Thyroid gland (tissue), 4 donors: Measurements from ENCODE around the gene AP3D1. TPM values are rescaled to one million over a fixed set of nuclear protein-coding genes. Genes with fewer than 3 reads are reported as not detected.

Experiments
- DNase-seq, 2 donors: peaks; one replicate each; pipeline ENCODE4 v3.0.0-alpha.2; 2019
- H3K27ac ChIP-seq, 3 donors: fragments of 200-600 bp; sonication (generic); 1 replicate in 2 of 3; 2 replicates in 1 of 3; pipeline ENCODE4 v1.5.1; 2016 to 2019; ENCODE audit warnings: mild to moderate bottlenecking in 1 of 3, moderate library complexity in 1 of 3
- H3K27me3 ChIP-seq: fragments of 200-600 bp; sonication (generic); one replicate; pipeline ENCODE4 v1.5.1; 2019
- H3K36me3 ChIP-seq, 2 donors: fragments of 200-600 bp; sonication (generic); one replicate each; pipeline ENCODE4 v1.5.1; 2016 to 2019
- H3K4me1 ChIP-seq, 2 donors: fragments of 200-600 bp; sonication (generic); one replicate each; pipeline ENCODE4 v1.5.1; 2017 to 2019
- H3K4me3 ChIP-seq, 3 donors: fragments of 200-600 bp; sonication (generic); replicated peaks in 1 of 3; 1 replicate in 2 of 3; 2 replicates in 1 of 3; pipeline ENCODE4 v1.5.1; 2016; ENCODE audit warnings: mild to moderate bottlenecking in 1 of 3
- H3K9me3 ChIP-seq: fragments of 200-600 bp; sonication (generic); one replicate; pipeline ENCODE4 v1.5.1; 2017
- POLR2A ChIP-seq, 2 donors: fragments of 450-650 bp; IDR thresholded peaks; one replicate each; pipeline ENCODE4 v1.6.1; 2017; ENCODE audit warnings: antibody characterized with exemption in 2 of 2, mild to moderate bottlenecking in 2 of 2, moderate library complexity in 1 of 2
- WGBS, 2 donors: methylation state at CpG; one replicate each; pipeline ENCODE4 v1.1.5; 2017; 5-methylcytosine and 5-hydroxymethylcytosine counted together
- intact Hi-C: fragments of 100-400 bp; cut with DNase I; formaldehyde crosslinking; loops from one replicate; pipeline ENCODE4 v1.15.1; 2023
- total RNA-seq, 4 donors: library from RNA; depleted of rRNA; stranded (reverse); fragments of >200 nt; gene quantifications; one replicate each; pipeline ENCODE4 v1.2.3, GENCODE V29; 2016
- TF ChIP-seq, protein P1 (sequence below), 6 experiments: fragments of 200-600 bp in 3 of 6; fragments of 450-650 bp in 3 of 6; sonication (generic) in 3 of 6; IDR thresholded peaks; one replicate each; pipeline ENCODE4 v1.5.1; 2016 to 2019; ENCODE audit warnings: antibody characterized with exemption in 6 of 6, mild to moderate bottlenecking in 2 of 6, inconsistent platforms in 1 of 6, moderate library complexity in 1 of 6

AP3D1 gene
- total RNA-seq, 4 donors from 2014 or later = 62.5 to 121 (median 118) TPM

- no peak for DNase-seq
- WGBS, 2 donors = 95 to 96% methylated on average over 13 to 15 of the region's 21 CpGs
- H3K36me3 ChIP-seq = peaks cover 91 to 100% of the 10 kb centered on the region in 2 donors
- no peaks in the 10 kb centered on the region for H3K27me3 ChIP-seq
- no peak for TF ChIP-seq POLR2A (IDR thresholded peaks at IDR 0.05)
- TF ChIP-seq, protein P1, sequence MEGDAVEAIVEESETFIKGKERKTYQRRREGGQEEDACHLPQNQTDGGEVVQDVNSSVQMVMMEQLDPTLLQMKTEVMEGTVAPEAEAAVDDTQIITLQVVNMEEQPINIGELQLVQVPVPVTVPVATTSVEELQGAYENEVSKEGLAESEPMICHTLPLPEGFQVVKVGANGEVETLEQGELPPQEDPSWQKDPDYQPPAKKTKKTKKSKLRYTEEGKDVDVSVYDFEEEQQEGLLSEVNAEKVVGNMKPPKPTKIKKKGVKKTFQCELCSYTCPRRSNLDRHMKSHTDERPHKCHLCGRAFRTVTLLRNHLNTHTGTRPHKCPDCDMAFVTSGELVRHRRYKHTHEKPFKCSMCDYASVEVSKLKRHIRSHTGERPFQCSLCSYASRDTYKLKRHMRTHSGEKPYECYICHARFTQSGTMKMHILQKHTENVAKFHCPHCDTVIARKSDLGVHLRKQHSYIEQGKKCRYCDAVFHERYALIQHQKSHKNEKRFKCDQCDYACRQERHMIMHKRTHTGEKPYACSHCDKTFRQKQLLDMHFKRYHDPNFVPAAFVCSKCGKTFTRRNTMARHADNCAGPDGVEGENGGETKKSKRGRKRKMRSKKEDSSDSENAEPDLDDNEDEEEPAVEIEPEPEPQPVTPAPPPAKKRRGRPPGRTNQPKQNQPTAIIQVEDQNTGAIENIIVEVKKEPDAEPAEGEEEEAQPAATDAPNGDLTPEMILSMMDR (IDR thresholded peaks at IDR 0.05) = no peak
- H3K4me1 ChIP-seq = no peaks in the 10 kb centered on the region
- no peaks in the 10 kb centered on the region for H3K9me3 ChIP-seq
- no peak overlapping the region for H3K4me3 ChIP-seq
- H3K27ac ChIP-seq = no peak overlapping the region
- intact Hi-C loops = no loop called here
Measured at GRCh38 chr19:2114821-2115220, 36.5 kb downstream of the AP3D1 start.

DNA sequence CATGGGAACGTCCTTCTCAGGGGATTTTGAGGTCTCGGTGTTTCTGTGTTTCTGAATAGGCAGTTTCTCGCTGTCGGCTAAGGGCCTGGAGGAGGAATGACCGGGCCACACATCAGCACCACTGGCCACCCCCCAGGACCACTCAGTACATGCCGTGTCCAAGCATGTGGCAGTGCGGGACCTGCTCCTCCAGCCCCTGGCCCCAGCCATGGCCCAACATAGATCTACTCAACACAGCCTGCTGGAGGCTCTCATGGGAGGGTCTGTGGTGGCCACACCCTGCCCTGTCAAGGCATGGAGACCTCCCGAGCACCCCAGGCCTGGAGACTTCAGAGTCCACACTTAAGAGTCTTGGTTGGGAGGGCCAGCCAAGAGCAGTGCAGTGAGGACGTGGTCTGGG is 37.1 kb downstream of the AP3D1 start:
- no peak overlapping the region for H3K4me3 ChIP-seq
- no peaks in the 10 kb centered on the region for H3K9me3 ChIP-seq
- intact Hi-C loops = no loop called here
- peaks cover 95 to 100% of the 10 kb centered on the region in 2 donors for H3K36me3 ChIP-seq
- DNase-seq = no peak
- no peaks in the 10 kb centered on the region for H3K27me3 ChIP-seq
- WGBS, 2 donors = 97 to 98% methylated on average over 7 to 8 of the region's 9 CpGs
- no peak overlapping the region for H3K27ac ChIP-seq
- no peak for TF ChIP-seq POLR2A (IDR thresholded peaks at IDR 0.05)
- H3K4me1 ChIP-seq = no peaks in the 10 kb centered on the region

DNA sequence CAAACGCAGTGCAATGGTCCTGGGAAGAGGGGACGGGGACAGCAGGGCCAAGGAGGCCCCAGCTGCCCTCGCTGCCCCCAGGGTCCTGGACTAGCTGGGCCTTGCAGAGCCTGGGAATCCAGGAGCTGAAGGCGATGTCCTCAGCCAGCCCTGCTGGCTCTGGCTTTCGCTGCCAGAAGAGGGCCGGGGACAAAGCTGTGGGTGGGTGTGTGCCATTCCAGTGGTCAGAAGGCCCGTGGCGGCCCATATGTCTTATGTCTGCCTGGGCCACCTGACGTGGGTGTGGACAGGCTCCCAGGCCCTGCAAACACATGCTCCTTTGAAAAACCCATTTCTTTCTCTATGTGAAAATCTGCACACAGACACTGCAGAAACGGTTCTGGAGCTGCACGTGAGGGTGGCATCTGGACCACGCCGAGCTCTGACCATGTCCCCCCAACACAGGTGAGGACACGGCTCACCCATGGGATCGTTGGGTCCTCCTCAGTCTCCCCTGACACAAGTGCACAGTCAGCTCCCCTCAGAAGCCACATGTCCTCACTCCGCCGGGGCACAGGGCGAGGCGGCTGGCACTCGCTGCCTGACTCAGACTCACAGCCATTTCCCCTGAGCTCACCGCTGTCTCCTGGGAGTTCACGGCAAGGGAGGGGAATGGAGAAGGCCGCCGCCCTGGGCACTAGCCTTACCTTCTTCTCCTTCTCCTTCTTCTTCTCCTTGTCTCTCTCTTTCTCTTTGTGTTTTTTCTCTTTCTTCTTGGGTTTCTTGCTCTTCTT is 37.7 kb downstream of the AP3D1 start:
- no peak for DNase-seq
- WGBS, 2 donors = 91 to 96% methylated on average over 14 to 21 of the region's 24 CpGs
- H3K27me3 ChIP-seq = no peaks in the 10 kb centered on the region
- intact Hi-C loops = no loop called here
- no peak overlapping the region for H3K4me3 ChIP-seq
- H3K36me3 ChIP-seq = peaks cover 95 to 100% of the 10 kb centered on the region in 2 donors
- no peak overlapping the region for H3K27ac ChIP-seq
- TF ChIP-seq POLR2A (IDR thresholded peaks at IDR 0.05) = no peak
- TF ChIP-seq, protein P1 (IDR thresholded peaks at IDR 0.05) = no peak
- no peaks in the 10 kb centered on the region for H3K9me3 ChIP-seq
- no peaks in the 10 kb centered on the region for H3K4me1 ChIP-seq

GRCh38 chr19:2112516-2113320 is 38.6 kb downstream of the AP3D1 start:
- no peak for TF ChIP-seq POLR2A (IDR thresholded peaks at IDR 0.05)
- TF ChIP-seq, protein P1 (IDR thresholded peaks at IDR 0.05) = no peak
- Histone ChIP-seq H3K27ac (no peak overlapping the region), H3K27me3 (no peaks in the 10 kb centered on the region), H3K4me3 (no peak overlapping the region), H3K9me3 (no peaks in the 10 kb centered on the region), H3K36me3 (peaks cover 97 to 100% of the 10 kb centered on the region in 2 donors), H3K4me1 (no peaks in the 10 kb centered on the region)
- intact Hi-C loops = no loop called here
- no peak for DNase-seq
- 88 to 89% methylated on average over 10 to 15 of the region's 23 CpGs for WGBS, 2 donors

DNA sequence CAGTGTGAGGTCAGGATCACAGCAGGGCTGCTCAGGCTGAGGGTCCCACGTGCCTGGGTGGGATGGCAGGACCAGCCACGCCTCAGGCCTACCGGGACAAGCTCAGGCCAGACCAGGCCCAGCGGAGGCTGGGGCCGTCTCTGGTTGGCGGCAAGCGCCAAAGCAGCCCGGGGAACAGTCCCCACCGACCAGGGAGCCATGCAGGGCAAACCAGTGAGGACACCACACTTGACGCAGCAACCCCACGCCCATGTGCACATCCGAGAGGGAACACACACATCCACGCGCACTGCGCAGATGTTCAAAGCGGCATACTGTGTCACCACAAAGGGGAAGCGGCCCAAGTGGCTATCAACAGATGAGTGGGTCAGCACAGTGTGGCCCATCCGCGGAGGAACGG is 39.5 kb downstream of the AP3D1 start:
- no peaks in the 10 kb centered on the region for H3K9me3 ChIP-seq
- no peaks in the 10 kb centered on the region for H3K4me1 ChIP-seq
- no peaks in the 10 kb centered on the region for H3K27me3 ChIP-seq
- TF ChIP-seq, protein P1 (IDR thresholded peaks at IDR 0.05) = no peak
- no peak for TF ChIP-seq POLR2A (IDR thresholded peaks at IDR 0.05)
- no peak for DNase-seq
- intact Hi-C loops = no loop called here
- peaks cover 95 to 99% of the 10 kb centered on the region in 2 donors for H3K36me3 ChIP-seq
- no peak overlapping the region for H3K4me3 ChIP-seq
- no peak overlapping the region for H3K27ac ChIP-seq
- WGBS, 2 donors = 90 to 98% methylated on average over 3 to 18 of the region's 20 CpGs
